ENCODE data around the gene FAM89A.

DNA sequence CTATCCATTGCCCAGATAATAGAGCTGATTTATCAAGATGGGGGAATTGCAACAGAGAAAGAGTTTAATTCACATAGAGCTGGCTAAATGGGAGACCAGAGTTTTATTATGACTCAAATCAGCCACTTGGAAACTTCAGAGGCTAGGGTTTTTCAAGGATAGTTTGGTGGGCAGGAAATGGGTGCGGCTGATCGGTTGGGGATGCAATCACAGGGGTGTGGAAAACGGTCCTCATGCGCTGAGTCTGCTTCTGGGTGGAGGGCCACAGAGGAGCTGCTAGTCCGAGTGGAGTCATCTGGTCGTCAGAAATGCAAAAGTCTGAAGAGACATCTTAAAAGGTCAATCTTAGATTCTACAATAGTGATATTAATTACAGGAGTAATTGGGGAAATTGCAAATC is 32.0 kb upstream of the FAM89A start:
- TF ChIP-seq CTCF (IDR thresholded peaks at IDR 0.05; ENCODE audit: poor library complexity) = no peak
- no peak for TF ChIP-seq EZH2 (IDR thresholded peaks at IDR 0.05; ENCODE audit: borderline replicate concordance)
- no peak for TF ChIP-seq EZH2phosphoT487 (IDR thresholded peaks at IDR 0.05; ENCODE audit: low read depth, severe bottlenecking, unreplicated experiment)

All from hepatocyte (in vitro differentiated cells).